ENCODE data around the gene OR5K1.

OR5K1 gene

GRCh38 chr3:98462901-98463300, at the start of gene OR5K1:
Gene OR5K1 (plus strand): TSS chr3:98463201. CDS start chr3:98469577, 6,376 bp downstream.
- DNase-seq, result no peak

GRCh38 chr3:98432575-98432974, 30.4 kb upstream of the OR5K1 start:
- no peak for DNase-seq

GRCh38 chr3:98433764-98434163, 29.2 kb upstream of the OR5K1 start:
- DNase-seq, result no peak

- no peak for DNase-seq
These were observed 28.6 kb upstream of the OR5K1 start for GRCh38 chr3:98434412-98434811.

- no peak for DNase-seq
These were observed 22.7 kb upstream of the OR5K1 start for GRCh38 chr3:98440283-98440682.

GRCh38 chr3:98445949-98446406, 17.0 kb upstream of the OR5K1 start:
- DNase-seq, result no peak

- no peak for DNase-seq
These were observed 13.3 kb upstream of the OR5K1 start for GRCh38 chr3:98449606-98450193.

GRCh38 chr3:98450372-98450771, 12.6 kb upstream of the OR5K1 start:
- DNase-seq, result no peak

GRCh38 chr3:98453827-98454226, 9.2 kb upstream of the OR5K1 start:
- no peak for DNase-seq

- DNase-seq, result no peak
These were observed 8.1 kb upstream of the OR5K1 start for GRCh38 chr3:98454929-98455328.

- no peak for DNase-seq
These were observed 5.5 kb upstream of the OR5K1 start for GRCh38 chr3:98457543-98457942.

GRCh38 chr3:98460220-98460619, 2.8 kb upstream of the OR5K1 start:
- no peak for DNase-seq

- no peak for DNase-seq
These were observed 19.9 kb downstream of the OR5K1 start for GRCh38 chr3:98482717-98483482.

- DNase-seq, result no peak
These were observed 20.6 kb downstream of the OR5K1 start for GRCh38 chr3:98483626-98484025.

- no peak for DNase-seq
These were observed 34.4 kb downstream of the OR5K1 start, which contains the start of gene OR5K2 for GRCh38 chr3:98497381-98497780. Gene OR5K2 (plus strand): TSS chr3:98497681. CDS start chr3:98497681, 0 bp downstream.

- no peak for DNase-seq
These were observed 37.0 kb downstream of the OR5K1 start for GRCh38 chr3:98500019-98500418.

- DNase-seq, result no peak
These were observed 38.3 kb downstream of the OR5K1 start for GRCh38 chr3:98501270-98501669.

GRCh38 chr3:98501863-98502576, 39.0 kb downstream of the OR5K1 start:
- DNase-seq, result no peak

GRCh38 chr3:98504539-98504938, 41.5 kb downstream of the OR5K1 start:
- no peak for DNase-seq

- DNase-seq, result no peak
These were observed 45.6 kb downstream of the OR5K1 start for GRCh38 chr3:98508582-98508981.

- no peak for DNase-seq
These were observed 49.6 kb downstream of the OR5K1 start for GRCh38 chr3:98512576-98512975.

- DNase-seq, result no peak
These were observed 50.1 kb downstream of the OR5K1 start for GRCh38 chr3:98513091-98513511.

GRCh38 chr3:98513736-98514135, 50.7 kb downstream of the OR5K1 start:
- DNase-seq, result no peak

GRCh38 chr3:98514948-98515347, 51.9 kb downstream of the OR5K1 start:
- no peak for DNase-seq

All from stimulated activated CD4-positive, alpha-beta T cell treated with anti-CD3 and anti-CD28 coated beads, Interleukin-2, amount 100 ng/mL, for 48 hours (primary cell).